ENCODE results near the gene POU2F3.

POU2F3 gene

DNA sequence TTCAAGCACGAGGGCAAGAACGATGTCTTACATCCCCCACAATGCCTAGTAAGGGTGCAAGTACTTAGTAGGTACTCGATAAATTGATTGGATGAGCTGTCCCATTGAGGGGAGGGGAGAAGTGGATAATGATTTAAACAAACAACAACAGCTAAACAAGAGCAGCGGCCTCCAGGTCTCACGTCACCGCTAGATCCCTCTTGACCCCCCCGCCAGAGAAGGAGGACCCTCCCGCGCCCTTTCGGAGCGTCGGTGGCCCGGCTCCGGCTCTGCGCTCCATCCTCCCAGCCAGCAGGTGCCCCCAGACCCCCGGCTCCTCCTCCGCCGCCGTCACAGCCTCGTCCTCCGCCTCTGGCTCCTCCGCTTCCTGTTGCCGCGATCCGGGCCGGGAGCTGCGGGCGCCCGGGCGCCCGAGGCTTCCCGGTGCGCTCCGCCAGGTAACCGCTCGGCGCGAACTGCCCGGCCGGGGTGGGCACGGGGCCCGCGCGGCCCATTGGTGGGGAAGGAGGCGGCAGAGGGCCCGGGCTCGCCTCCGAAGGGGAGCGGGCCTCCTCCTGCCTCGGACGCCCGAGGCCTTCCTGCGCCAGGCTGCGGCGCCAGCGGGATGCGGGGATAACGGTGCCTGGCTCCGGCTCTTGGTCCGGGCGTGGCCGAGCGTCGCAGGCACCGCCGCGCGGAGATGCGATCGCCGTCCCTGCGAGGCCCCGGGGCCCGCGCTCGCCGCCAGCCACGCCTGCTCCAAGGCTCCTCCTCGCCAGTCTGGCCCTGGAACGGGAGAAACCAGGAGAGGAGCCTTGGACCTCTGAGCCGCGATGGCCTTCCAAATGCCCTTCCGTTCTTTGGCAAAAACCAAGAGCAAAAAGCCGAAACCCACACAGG lies 85.2 kb downstream of the POU2F3 start, which contains the start of gene TLCD5:
TLCD5 (plus strand) TSS at position 368 of the 879 bp plus-strand sequence. CDS start 2,143 bp downstream, outside the sequence.
- peak; percentile 76 for DNase-seq

DNA sequence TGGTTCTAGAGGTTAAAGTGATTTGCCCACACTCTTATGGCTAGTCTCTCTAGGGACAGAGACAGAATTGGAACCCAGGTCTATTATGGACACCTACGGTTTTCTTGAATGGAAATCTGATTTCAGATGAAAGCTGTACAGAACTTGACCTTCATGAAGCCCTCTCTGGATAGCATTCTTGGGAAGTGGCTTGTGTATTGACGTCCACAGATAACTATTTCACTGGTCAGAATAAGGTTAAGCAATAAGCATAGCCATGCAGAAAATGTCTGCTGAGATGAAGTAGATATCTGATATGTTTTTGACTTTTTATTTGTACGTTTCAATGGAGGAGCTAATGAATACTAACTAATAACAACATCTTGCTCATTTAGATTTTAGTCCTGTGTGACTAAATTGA lies 86.3 kb downstream of the POU2F3 start:
- peak; percentile 54 for DNase-seq

DNA sequence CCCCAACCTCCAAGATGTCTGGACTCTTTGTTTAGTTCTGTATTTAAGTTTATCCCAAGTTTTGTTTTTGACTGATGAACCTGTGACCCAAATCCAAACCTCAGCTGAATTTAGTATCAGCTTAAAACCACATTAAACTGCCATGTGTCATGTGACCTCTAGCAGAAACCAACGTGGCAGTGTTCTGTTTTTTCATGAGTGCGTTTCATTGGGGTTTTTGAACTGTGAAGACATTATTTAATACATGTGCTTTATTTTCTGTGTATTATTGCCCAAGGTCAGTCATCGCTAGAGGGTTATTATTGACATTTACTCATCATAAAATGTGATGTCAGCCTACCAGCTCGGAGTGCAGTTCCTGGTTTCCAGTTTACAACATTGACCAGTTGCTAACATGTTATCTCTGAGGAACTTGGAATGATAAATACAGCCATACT lies 86.9 kb downstream of the POU2F3 start:
- no peak for DNase-seq

DNA sequence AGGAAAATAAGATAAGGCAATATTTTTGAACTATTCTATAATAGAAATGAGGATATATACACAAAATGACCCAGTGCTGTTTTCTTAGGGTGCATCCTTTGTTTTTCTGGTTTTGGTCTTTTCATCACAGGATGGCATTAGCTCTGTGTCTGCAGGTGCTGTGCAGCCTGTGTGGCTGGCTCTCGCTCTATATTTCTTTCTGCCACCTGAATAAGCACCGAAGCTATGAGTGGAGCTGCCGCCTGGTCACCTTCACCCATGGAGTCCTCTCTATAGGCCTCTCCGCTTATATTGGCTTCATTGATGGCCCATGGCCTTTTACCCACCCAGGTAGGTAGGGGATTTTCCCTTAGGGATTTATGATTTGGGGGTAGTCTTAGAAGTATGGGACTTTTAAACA lies 87.4 kb downstream of the POU2F3 start:
- DNase-seq = no peak

DNA sequence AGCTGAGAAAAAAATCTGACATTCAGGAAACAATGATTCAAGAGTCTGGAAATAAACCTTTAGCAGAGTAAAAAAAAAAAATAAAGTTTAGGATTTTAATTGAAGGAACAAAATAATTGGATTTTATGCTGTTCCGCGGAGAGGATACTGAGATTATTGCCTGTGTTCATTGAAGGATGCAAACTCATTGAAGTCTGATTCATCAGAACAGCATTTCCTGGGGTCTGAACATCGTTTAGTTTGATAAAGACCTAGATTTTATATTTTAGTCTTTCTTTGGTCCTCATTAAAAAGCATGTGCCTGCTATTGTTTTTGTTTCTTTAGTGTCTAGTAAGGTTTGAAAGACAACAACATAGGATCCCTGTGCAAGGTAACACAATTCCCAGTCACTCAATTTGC lies 89.6 kb downstream of the POU2F3 start:
- peak; percentile 36 for DNase-seq

DNA sequence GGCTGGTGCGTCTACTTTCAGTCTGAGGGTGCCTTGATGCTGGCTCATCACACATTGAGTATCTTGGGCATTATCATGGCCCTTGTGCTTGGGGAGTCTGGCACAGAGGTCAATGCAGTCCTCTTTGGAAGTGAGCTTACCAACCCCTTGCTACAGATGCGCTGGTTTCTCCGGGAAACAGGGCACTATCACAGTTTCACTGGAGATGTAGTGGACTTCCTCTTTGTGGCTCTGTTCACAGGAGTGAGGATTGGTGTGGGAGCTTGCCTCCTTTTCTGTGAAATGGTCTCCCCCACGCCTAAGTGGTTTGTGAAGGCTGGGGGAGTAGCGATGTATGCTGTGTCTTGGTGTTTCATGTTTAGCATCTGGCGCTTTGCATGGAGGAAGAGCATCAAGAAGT lies 90.1 kb downstream of the POU2F3 start:
- DNase-seq = no peak

DNA sequence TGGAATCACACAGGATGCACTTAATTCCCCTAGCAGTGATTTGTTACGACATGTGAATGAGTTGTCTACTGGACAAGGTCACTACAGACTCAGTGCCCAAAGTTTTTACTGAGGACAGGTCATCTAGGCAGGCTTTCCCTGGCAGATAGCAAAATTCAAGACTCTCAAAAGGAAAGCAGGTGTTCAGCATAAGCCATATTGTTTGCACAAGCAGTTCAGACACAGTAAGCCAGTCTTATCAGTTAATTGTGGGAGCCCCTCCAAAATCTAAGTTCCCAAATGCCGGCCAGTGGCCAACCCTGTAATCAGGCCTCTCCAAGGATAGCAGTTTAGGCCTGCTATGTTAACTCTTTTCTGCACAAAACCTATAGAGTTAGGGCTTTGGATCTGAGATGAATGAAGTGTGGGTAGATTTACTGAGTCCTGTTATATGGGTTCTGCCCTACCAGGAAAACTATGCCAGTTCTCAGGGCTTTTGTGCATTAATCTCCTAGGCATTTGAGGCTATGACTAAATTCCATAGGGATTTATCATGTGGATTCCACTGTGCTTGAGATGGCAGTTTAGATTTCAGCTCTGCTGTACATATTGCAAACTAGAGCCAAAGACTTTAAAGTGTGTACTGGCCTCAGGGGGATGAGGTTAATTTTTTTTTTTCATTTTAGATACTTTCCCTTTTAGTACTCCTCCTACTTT lies 91.5 kb downstream of the POU2F3 start:
- DNase-seq = peak; percentile 94

DNA sequence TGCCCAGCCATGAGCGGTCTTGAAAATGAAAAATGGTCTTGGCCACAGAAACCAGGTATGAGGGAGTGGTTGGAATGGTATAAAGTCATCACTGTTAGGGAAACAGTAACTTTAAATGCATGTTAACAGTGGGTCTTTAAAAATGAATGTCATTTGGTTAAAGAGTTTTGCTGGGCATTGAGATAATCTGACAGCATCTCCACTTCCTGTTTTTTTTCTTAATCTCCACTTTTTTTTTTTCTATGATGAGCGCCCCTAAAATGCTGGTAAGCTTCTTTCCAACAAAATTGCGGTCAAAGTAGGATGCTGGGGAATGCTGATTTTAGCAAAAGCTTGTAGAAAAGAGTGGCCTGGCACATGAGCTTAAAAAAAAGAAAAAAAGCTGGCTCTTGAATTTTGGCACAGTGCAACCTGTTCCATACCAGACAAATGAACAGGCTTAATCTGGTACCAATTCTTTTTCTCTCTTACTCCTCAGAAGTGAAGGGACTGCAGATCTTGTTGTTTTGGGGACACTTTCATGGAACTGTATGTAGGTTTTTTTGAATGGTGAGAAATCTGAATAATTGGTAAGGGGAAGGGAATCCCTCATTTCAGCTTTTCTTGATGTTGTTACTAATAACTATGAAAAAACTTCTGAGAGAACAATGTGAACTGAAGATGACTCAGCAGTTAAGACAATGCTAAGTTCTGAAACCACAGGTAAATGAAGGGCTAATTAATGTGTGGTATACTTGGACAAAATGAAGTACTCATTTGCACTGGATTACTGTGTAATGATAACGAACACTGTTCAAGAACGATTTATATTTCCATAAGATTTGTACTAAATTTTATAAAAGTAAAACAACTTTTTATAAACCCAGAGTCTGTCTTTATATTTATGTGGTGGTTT lies 93.1 kb downstream of the POU2F3 start:
- no peak for DNase-seq

DNA sequence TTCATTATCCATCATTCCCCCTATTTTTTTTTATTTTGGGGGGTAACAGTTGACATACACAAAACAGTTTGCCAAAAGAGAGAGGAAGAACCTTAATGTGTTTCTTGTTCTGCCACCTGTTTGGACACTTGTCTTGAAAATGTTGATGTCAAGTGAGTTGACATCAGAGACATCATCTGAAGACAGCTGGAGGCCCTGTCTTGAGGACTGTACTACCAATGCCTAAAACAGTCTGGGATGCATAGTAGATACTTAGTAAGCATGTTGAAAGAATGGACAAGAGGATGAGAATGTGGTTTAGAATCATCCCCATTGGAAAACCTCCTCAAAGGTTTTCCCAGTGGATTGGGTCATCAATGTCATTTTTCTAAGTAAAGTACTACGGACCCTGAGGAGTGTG lies 93.9 kb downstream of the POU2F3 start:
- DNase-seq = no peak

DNA sequence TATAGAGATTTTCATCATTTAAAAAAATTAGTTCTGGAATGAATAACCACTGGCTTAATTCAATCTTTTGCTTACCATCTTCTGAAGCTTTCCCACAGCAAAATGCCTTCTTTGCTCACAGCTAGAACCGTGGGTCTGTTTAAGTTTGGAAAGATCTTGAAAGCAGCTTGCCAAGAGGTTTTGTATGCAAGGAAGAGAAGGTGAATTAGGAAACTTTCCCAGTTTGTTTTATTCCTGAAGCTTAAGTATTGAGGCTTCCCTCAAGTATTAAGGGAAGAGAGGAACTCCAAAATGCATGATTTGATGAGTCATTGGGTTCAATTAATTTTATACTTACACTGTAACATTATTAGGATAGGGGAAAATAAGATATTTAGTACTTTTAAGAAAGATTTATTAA lies 94.4 kb downstream of the POU2F3 start:
- DNase-seq = no peak

DNA sequence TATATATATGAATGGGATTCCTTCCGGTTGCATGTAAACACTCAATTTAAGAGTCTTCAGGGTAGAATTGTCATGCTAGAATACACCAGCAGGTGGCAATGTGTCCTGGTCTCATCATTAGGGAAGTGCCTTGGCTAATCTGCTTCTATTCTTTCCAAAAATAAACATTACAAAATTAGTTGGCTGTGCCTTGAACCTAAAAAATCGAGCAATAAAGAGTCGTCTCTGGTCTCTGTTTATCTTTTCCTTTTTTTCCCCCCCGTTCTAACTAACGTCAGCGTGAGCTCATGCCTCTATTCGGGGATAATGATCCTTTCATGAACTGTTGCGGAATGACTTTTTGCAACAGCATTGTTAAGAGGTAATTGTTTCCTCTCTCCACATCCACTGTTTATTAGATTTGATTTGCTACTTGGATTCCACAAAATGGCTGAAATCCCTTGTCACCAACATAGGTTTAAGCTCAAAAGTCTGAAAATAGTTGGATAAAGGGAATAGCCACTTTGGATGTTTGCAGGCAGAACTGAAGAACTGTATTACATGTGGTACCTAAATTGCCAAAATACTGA lies 95.0 kb downstream of the POU2F3 start:
- DNase-seq = peak; percentile 84

DNA sequence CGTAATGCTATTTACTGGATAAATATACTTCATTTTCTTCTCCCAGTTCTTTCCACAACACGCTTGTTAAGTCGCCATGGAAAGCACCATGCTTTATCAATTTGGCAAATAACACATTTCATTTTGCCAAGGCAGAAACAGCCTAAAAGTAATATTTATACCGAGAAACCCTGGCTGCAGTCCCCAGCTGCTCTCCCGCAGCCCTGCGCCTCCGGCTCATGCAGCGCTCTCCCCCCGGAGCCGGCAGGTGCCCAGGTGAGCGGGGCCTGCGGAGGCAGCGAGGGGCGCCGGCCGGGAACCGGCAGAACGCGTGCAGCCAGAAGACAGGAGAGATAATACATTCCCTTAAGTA lies 95.6 kb downstream of the POU2F3 start:
- no peak for DNase-seq

DNA sequence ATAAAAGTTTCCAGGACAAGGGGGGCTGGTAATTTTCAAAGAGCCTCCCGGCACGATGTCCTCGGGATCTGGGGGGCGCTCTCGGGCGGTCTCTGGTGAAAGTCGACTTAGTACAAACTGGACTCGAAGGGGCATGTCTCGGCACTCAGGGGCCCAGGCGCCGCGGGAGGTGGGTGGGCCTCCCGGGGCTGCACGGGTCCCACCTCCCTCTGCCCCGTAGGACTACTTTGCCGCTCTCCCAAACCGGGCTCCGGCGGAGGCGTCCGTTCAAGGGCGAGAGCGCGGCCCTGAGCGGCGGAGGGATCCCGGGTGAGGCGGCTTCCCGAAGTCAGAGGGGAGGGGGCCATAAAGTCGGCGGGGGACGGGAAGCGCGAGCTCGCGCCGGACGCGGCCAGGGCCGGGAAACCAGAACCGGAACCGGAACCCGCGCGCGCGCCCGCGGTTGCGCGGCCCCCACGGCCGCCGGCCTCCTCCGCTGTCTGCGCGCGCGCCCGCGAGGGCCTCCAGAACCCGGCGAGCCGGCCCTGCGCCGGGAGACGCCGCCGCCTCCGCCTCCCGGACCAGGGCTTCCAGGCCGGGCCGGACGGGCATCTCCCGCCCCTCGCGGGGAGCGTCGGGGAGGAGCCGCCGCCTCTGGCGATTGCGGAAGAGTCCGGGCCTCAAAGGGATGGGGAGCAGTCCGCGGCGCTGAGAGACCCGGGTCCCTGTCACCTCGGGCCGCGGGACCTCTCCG lies 96.1 kb downstream of the POU2F3 start, which contains the start of gene ARHGEF12:
ARHGEF12 (plus strand) TSS at position 506 of the 733 bp plus-strand sequence. CDS start 831 bp downstream, outside the sequence.
- peak; percentile 99 for DNase-seq

DNA sequence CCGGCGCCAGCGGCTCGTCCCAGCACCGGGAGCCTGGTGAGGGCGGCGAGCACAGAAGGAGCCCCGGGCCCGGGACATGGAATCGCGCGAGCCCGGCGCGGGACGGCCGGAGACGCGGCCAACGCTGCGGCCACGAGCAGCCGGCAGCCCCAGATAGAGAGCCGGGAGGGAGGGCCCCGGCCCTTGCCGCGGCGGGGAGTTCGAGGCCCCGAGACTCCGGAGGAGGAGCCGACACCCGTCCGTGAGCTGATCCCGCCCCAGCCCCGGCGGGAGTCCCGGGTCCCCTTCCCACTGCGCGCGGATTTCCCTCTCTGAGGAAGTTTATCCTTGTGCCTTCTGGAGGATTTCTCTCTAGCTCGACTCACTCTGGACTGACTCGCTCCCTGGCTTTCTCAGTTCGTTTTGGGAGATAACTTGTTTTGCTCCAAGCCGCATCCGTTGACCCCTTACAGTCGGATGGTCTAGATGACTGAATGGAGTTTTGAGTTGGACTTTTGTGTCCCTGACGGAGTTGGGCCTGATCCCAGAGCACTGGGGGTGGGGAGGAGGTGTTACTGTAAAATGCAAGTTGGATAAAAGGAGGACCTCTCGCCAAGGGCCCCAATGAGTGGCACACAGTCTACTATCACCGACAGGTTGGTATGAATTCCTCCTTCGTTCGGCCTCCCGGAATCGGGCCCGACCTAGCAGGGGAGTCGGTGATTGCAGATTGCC lies 96.9 kb downstream of the POU2F3 start:
- DNase-seq = peak; percentile 45

DNA sequence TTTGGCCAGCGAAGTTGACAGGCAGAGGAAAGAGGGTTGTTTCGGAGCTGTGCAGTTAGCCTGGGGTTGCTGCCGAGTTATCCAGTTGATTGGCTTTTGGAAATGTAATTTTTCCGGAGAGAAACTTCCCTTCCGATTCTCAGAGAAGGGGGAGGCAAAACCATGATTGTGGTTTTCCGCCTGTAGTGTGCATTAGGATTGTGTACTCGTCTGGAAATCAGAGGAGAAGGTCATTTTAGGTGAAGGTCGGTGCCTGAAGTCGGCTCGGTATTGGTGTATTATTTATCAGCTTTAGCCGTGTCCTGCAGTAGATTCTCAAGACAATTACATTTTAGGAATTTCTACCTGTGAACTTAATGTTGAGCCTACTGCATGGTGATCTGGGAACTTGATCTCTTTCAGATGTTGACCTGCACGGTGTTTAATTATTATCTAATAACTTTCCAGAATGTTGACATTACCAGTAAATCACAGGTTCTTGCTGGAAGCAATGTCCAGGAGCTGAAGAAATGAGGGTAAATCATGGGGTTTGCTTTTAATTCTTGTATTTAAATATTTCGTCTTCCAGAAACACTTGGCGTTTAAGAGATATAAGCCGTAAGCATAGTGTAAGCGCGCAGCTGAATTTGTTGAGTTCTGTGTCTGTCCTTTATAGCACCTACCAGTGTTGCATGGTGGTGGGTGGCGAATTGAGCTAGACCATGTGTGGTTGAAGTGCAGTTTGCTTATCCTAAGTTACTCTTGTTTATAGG lies 97.6 kb downstream of the POU2F3 start:
- no peak for DNase-seq

DNA sequence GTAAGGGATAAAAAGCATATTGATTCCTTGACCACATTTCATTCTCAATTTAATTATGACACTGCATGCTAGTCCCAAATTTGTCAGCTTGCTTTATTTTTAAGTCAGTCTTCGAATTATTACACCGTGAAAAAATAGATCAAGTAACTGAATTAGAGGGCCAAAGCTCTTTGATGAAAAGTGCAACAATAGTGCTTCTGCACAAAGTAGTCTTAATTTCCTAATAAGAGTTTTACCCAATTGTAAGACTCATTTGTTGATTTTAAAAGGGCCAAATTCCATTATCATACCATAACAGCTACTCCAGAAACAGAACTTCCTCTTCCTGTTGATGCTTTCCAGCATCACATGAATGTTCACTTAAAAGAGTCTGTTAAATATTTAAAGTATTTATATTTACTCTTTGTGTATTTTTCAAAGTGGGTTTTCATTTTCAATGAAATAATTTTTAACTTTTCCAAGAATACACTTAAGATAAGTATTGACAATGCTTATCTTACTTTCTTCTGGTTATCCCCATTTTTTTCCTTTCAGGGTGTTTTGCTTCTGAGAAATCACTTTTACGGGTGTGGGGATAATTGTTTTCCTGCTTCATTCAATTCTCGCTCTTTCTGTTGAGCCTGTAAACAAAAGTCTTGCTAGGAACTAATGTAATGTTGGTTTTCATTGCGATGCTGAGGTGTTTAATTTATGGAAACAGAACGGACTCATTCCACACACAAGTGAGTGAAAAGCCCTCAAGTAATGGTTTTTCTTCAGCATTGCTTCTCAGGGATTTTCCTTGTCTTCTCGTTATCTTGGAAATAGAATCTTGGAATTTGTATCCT lies 98.4 kb downstream of the POU2F3 start:
- DNase-seq = peak; percentile 31

DNA sequence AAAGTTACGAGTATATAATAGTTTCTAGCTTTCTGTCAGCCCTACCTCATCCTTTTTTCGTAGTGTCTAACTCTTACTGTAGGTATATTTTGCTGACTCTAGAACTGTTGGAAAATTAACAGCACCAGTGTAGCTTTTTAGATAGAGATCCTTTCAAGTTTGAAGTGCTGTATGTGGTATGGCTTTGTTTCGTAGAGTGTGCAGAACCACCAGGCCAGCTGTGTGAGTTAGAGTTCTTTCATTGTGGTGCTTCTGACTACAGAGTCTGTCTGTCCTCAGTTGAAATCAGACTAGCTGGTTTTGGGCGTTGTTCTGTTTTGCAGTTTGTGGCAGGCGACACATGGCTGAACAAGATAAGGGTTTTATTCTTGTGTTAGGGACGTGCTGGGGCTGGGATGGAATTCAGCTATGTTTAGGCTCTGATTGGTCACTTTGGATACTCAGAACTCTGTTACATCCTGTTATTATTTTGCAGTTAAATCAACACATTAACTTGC lies 99.5 kb downstream of the POU2F3 start:
- peak; percentile 29 for DNase-seq

DNA sequence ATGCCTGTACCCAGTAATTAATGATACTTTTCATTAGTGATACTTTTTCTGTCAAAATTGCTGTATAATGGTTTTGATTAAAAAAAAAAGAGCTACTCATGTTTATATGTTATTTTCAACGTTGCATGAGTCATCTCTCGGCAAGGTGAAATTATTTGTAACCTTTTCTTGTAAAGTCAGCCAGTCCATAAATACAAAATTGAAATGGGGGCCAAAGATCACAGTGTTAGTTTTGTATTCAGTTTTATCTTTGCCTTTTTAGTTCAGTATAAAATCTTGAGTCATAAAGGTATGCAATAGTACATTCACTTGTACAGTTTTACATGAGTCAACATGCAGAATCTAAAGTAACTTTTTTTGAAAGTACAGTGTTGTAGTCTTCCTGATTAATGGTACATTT lies 100.6 kb downstream of the POU2F3 start:
- DNase-seq = no peak

DNA sequence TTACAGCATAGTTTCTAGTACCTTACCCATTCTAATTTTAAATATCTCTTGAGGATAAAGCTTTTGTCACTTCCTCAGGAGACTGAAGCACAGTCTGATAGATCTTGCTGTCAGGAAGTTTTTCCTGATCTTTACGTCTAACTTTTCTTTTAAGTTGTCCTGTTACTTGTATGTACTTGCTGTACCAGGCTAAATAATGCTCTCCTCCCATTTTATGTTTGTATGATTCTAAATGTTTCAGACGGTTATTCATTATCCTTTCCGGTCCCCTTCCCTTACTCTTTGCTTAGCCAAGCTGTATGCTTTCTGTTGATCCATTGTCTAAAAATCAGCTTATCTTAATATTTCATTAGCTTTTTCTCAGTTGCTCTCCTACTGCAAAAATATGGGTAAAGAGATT lies 102.3 kb downstream of the POU2F3 start:
- no peak for DNase-seq
